OCI-M2 (cell line): ENCODE results near the gene PFKL.
A peak's percentile ranks its signal among the peaks of the same experiment; 100 is the strongest.

Experiments used
- DNase-seq: peaks from one replicate; lab custom pipeline; 2025; ENCODE audit not compliant: unreplicated experiment; lab: John Stamatoyannopoulos, UW

Gene PFKL

DNA sequence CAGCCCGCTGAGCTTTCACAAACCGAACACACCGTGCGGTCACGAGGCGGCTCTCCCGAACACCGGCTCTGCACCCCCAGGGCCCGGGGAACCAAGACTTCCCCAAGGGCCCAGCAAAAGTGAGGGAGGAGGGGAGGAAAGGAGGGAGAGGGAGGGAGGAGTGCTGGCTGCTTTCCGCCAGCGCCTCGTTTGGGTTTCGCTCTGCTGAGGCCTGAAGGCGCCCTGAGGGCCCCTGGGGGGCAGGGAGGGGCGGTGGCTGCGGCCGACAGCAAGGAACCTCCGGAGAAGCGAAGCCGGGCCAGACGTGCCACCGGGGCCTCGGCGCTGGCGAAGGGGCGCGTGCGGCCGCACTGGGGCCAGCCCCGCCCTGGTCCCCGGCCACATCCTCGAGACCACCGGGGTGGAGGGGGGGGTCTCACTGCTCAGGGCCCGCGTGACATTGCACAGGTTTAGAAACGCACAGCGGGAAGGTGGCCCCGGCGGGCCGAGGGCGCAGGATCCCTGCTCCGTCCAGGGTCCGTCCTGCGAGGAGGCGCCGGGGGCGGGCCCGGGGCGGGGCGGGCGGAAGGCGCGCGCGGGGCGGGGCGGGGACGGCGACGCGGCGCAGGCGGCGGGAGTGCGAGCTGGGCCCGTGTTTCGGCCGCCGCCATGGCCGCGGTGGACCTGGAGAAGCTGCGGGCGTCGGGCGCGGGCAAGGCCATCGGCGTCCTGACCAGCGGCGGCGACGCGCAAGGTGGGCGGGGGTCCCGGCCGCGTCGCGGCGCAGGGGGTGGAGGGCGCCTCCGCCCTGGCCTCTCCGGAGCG, at the start of gene PFKL:
Gene PFKL, plus strand, starts transcription at position 596 of the 804 bp plus-strand sequence. Its CDS starts 53 bp downstream, at position 649.
- DNase-seq, result peak; percentile 80

DNA sequence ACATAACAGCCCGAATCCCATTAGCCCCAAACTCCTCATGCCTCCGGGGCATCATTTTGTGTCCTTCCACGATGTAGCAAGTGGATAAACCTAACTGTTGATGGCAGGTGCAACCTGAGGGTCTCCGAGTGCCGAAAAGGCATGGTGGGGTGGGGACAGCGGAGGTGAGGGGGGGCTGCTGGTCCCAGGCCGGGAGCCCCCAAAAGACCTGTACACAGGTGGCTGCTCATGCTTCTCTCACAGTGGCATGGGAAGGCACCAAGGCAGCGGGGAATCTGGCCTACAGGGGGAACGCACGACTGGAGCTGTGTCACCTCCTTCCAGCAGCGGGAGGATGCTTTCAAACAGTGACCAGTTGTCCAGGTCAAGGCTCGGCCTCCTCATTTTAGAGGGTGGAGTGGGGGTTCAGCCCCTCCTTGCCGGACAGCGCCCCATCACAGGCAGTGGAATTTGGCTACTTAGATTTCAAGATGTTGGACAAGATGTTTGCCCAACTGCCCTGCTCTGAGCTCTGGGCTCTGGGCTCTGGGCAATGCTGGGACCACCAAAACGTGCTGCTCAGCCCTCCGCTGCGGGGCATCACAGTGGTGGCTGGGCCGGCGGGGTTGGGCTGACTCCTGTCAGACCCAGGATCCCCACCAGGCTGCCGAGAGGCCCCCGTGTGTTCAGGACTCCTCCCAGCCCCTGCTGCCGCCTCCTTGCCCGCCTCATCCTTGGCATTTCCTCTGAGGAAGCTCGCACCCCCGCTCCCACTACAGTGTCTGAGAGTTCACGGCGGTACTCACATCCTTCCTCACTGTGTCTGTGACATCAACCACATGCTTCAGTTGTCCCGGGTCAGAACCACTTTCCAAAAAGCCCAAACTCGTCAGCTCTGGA, 45.8 kb upstream of the PFKL start:
- DNase-seq, result no peak

DNA sequence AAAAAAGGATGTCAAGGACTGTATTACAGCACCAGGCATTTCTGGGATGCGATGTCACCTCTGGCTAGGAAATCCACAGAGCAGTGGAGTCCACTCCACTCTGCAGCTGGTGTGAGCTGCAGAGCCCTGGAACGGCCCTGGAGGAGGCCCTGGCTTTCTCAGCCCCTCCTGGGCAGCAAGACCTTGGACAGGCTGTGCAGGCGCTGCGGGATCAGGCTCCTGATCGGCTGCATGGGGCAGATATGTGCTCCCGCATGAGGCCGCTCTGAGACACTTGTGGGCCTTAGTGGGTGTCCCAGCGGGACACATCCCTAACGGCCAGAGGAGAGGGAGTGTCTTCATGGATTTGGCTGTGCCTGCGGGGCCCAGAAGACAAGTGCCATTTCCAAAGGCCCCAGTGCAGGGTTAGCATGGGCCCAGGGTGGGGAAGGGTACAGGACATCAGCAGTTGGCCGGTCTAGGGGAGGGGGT, 44.3 kb upstream of the PFKL start:
- no peak for DNase-seq

DNA sequence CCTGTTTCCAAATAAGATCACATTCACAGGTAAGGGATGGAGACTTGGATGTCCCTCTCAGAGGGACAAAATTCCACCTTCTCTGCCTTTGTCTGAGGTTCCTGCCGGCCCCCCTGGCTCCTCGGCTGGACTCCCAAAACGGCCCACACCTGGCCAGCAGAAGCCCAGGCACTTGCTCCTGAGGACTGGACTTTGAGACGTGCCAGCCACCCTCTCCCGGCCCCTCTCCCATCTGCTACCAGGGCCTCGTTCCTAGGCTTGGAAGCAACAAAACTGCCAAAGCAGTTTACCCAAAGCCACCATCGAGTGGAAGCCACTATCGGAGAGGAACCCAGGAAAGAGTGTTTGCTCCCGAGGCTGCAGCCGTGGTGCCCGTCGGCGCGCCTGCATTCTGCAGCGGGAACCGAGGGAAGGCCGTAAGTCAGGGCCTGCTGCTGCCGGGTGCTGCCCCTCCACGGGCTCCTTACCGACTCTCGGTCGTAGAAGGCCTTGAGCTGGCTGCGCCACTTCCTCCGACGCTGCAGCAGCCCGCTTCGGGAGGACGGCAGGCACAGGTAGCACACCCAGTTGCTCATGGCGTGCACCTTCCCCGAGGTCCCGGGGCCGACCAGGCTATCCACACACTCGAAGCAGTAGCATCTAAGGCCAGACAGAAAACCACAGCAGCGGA, 41.7 kb upstream of the PFKL start:
- DNase-seq, result no peak

DNA sequence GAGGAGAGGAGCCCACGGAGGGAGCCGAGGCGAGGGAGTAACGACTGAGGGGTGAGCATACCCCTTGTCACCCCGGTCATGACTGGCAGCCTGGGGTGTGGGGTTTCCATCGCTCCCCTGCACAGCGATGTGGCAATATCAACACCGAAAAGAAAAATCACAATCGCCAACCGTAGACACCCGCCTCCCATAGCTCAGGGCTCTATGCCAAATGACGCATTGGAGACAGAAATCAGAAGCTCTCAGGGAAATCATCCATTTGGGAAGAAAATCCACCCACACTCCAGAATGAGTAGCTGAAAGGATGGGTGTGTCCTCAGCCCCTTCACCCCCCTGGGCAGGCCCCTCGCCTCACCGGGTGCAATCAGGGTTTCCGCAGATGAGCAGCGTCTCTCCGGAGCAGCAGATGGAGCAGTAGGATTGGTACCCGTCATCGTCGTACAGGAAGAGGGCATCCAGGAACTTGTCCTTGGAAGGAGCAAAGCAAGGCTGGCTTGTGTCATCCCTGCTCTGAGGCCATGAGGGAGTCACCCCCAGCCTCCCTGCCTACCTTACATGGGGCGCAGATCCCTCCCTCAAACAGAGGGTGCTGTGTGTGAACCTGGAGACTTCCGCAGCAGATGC, 40.7 kb upstream of the PFKL start:
- DNase-seq, result no peak

DNA sequence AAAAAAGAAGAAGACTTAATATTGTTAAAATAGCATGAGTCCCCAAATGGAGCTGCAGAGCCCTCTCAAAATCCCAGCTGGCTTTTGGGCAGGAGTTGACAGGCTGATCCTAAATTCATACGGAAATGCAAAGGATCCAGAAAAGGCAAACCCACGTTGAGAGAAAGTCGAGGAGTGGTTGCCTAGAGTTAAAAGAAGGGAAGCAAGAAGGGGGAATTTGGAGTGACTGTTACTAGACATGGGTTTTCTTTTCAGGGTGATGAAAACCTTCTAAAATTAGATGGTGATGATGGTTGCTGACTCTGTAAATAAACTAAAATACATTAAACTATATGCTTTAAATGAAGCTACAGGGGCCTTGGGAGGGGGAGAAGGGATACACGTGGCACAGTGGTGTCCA, 39.8 kb upstream of the PFKL start:
- DNase-seq, result no peak

DNA sequence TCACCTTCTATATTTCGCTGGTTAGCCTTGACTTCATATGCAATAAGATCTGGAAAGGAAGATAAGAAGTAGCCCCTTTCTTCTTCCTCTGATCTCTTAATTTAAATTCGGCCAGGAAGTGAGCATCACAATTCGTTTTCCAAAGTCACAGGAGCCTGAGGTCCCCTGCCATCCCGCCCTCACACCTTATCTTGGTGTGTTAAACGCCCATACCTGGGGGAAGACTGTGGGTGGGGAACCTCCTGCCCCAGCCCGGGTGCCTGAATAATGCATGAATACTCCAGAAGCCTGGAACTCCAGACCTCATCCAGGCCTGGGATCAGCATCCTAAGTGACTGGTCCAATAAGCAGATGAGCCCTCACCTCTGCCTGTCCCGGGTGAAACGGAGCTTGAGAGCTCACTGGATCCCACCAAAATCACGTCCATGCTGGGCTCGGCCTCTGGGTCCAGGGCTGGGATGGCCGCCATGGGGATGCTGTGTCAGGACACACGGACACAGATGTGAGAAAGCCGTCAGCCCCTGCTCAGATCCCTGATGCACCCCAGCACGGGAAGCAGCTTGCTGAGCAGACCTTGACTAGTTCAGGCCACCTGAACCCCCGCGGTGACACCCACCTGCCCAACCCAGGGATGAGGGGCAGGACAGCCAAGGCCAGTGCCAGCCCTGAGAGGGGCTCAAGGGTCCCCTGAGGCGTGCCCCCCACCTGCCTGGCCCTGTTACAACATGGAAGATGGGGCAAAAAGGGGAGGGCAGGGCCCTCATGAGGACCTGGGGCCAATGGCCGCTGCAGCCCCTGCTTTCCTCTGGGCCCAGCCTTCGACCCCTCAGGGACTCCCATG, 38.8 kb upstream of the PFKL start:
- DNase-seq, result no peak

DNA sequence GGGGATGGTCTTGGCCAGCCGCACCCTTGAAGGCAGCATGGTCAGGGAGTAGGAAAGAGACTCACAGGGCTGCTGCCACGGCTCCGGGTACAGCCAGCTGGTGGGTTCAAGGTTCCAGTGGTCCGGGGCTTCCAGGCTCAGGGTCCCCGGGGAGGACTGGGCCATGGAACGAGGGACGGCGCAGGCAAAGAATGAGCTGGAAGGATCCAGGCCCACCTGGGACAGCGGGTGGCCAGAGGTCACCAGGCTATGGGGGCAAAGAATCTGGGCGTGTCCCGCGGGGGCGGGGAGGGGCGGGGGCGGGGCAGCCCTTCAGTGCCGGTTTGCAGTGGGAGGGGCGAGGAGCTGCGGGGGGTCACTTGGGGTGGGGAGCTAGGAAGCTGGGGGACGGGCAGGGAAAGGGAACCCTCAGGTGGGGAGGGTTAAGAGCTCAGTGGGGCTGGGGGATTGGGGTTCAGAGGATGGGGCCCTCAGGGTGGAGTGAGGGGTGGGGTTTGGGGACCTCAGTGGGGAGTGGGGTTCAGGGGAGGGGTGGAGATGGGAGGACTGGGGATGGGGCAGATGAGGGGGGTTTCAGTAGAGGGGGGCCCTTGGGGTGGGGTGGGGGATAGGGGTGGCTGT, 38.1 kb upstream of the PFKL start, which contains the start of gene DNMT3L:
Gene DNMT3L, minus strand, starts transcription at position 223 of the 621 bp plus-strand sequence. CDS start 638 bp downstream, outside the sequence.
- no peak for DNase-seq

DNA sequence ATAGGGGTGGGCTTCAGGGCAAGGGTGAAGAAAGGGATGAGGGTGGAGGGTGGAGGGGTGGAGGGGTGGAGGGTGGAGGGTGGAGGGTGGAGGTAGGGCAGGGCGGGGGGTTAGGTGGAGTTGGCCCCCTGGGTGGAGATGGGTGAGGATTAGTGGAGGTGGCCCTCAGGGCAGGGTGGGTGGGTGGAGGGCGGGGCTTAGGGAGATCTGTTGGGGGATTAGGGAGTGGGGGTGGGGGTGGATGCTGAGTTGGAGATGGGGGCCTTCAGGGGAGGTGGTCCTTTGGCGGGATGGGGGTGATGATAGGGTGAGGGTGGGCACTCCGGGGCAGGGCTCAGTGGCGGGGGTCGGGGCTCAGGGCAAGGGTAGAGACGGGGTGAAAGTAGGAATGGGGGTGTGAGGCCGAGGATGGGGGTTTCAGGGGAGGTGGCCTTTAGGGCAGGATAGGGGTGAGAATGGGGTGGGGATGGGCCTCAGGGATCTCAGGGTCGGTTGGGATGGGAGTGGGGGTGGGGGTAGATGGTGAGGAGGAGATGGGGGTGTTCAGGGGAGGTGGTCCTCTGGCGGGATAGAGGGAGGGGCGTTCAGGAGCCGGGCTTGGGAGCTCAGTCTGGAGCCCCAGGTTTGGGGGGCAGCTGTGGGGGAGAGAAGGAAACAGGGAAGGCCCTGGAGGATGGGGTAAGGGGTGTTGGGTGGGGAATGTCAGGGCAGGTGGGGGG, 37.4 kb upstream of the PFKL start:
- DNase-seq, result no peak

DNA sequence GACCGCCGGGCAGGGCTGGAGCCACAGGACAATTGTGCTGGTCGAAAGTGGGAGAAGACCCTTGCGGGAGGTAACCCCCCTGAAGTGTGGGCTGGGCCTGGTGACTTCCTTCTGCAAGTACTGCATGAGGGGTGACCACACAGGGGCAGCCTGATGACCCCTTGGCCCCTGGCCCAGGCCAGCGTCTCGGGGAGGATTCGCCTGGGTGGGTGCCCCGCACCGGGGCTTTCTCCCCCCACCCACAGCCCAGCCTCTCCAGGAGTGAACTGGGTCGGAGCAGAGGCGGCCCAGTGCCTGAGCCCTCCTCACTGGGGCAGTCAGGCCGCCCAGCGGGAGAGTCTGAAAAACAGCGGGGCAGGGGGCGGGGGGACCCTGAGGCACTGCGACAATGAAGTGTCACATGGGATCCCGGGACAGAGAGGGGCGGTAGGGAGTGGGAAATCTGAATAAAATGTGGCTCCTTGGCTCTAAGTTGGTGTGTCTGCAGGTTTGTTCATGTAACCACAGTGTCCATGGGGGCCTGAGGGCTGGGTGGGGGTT, 36.6 kb upstream of the PFKL start:
- DNase-seq, result no peak

DNA sequence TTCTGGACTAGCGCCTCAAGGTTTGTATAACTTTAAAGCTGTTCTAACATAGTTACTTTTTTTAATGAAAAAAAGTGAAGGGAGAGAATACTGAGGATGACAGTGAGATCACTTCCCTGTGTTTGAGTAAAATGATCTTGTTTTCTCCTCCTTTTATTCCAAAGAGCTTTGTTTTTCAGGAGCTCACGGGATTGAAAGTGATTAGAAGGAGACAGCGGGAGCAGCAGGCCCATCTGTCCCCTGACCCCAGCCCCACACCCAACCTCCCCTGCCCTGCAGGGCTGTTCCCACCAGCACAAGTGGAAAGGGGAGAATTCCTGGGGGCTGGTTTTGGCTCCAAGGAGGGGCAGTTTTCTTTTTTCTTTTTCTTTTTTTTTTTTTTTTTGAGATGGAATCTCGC, 36.1 kb upstream of the PFKL start:
- no peak for DNase-seq

DNA sequence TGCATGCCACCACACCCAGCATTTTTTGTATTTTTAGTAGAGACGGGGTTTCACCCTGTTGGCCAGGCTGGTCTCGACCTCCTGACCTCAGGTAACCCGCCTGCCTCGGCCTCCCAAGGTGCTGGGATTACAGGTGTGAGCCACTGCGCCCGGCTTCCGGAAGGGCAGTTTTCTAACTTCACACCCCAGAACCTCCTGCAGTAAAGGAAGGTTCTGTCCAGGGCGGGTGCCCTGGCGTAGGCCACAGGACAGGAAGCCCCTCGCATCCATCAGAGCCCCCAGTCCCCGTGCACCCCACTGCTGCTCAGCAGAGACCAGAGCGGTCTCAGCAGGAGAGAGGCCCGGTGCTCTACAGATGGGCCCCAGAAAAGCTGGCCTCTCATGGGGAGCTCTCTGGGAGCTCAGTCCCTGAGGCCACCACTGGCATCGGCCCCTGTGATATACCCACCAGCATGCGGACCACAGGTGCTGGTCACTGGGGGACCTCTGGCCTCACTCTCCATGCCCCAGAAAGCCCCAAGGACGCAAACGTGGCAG, 34.1 kb upstream of the PFKL start:
- no peak for DNase-seq

DNA sequence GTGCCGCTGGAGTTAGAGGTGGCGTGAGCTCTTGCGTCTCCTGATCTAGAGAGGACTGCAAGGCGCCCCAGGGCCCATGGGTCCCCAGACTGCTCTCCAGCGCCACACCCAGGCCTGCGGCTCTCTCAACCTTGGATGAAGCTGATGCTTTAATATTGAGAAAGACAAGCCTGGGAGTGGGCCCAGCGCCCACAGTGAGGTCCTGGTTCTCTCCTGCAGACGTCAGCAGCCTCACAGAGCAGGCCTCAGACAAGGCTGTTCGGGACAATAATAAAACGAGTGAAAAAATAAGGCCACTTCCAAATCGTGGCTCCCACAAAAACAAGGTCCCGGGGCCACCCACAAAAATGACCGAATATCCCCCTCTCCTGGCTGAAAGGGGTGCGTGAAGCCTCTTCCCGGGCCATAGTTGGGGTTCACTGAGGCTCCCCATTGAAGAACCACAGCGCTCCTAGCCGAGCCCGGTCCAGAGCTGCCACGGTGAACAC, 32.2 kb upstream of the PFKL start:
- DNase-seq, result no peak

DNA sequence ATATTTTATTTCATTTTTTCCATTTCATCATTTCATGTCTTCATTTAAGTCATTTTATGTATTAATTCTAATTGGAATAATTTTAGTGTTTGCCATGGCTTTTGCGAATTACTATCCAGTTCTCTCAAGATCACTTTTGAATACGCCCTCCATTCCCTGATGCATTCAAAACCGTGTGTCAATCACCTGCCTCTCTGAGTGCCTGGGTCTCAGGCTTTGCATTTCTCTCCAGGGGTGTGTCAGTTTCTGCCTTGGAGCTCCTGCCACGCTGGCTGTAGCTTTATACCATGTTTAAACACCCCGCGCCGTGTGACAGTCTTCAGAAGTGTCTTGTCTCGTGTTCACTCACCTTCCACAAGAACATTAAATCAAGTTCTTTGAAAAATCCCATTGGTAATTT, 30.8 kb upstream of the PFKL start:
- DNase-seq, result no peak

DNA sequence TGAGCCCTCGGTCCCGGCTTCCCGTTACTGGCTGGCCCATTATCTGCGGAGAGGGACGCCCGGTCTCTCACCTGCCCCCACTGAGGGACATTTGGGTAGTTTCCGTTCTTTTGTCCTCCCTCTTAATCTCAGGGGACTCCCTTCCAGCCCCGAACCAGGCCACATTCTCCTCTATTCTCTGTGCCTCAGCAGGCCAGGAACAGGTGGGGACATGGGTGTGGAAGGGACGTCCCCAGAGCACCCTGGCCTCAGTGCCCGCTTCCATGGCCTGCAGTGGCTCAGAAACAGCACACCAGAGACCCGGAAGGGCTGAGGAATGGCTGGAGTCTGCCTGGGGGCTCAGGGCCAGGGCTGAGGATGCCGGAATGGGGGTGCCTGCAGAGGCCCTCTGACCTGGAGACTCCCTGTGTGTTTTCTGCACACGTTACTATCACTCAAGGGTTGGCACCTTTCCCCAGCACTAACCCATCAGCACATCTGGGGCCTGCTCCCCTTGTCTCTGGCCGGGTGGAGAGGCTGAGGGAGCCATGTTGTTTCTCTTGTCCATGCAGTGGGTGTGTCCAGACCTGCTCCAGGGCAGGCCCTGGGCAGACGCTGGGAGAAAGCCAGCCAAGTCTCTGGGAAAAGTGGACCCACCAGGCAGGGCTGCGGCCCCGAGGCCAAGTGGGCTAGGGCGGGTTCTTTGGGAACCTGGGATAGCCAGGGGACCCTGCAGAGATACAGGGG, 28.1 kb upstream of the PFKL start:
- DNase-seq, result no peak

DNA sequence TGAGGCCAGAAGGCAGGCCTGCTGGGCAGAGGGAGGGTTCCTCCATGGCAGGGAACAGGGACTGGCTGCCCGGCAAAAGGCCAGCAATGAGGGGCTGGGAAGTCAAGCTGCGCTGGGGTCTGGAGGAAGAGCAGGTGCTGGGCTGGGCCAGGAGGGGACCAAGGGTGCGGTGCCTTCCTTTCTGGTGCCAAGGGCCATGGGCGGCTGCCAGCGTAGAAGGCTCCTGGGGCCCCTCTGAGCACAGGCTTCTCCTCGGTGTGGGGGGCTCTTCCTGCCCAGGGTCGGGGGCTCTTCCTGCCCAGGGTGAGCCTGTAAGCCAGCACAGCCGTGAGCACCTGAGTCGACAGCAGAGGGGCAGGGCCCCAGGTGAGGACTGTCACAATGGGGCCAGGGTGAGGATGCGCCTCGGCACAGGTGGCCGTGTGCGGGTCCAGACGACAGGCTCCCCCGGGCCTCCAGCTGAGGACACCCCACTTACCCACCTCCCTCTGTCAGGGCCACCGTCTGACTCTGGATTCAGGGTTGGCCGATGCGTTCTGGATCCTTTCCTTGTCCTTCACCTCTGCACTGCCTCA, 27.5 kb upstream of the PFKL start:
- no peak for DNase-seq

DNA sequence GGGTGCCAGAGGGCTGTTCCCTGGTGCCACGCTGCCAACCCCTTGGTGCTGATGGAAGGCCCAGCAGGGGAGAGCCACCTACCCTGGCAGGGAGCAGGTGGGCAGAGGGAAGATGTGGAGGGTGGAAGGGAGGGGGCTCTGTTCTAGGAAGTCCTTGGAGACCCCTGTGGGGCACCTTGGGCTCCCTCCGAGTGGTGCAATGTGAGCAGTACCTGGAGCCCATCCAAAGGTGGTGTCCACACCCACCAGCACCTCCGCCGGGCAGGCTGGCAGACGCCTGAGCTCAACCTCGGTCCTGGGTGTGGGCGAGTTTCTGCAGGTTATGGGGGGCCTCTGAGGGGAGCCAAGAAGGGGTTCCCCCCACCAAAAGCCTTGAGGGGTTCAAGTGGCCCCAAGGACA, 26.8 kb upstream of the PFKL start:
- no peak for DNase-seq
